Subcutaneous abdominal adipose tissue (tissue), 5 donors: ENCODE data around the gene CBL.

Experiments used
- H3K27ac ChIP-seq: one replicate; pipeline ENCODE4 v1.7.0; 2013; ENCODE audit warnings: low read depth, mild to moderate bottlenecking, inconsistent platforms, low read length, moderate library complexity
- H3K27me3 ChIP-seq, 5 donors: one replicate each; pipeline ENCODE4 v1.7.0; 2013; ENCODE audit warnings: low read length in 5 of 5, inconsistent platforms in 1 of 5; ENCODE audit not compliant: control insufficient read depth in 5 of 5, insufficient read depth in 4 of 5
- H3K36me3 ChIP-seq, 5 donors: one replicate each; pipeline ENCODE4 v1.7.0; 2013; ENCODE audit warnings: low read length in 5 of 5; ENCODE audit not compliant: control insufficient read depth in 5 of 5, insufficient read depth in 5 of 5
- H3K4me1 ChIP-seq, 5 donors: one replicate each; pipeline ENCODE4 v1.7.0; 2013; ENCODE audit warnings: low read length in 5 of 5, mild to moderate bottlenecking in 3 of 5, moderate library complexity in 1 of 5; ENCODE audit not compliant: control insufficient read depth in 5 of 5, insufficient read depth in 5 of 5
- H3K4me3 ChIP-seq, 5 donors: one replicate each; pipeline ENCODE4 v1.7.0; 2013; ENCODE audit warnings: low read length in 5 of 5, low read depth in 1 of 5
- H3K9ac ChIP-seq, 5 donors: one replicate each; pipeline ENCODE4 v1.7.0; 2013; ENCODE audit warnings: low read length in 5 of 5, mild to moderate bottlenecking in 4 of 5, moderate library complexity in 3 of 5
- H3K9me3 ChIP-seq, 5 donors: one replicate each; pipeline ENCODE4 v1.7.0; 2013; ENCODE audit warnings: low read length in 5 of 5; ENCODE audit not compliant: control insufficient read depth in 5 of 5
- donor health status: healthy.
- donor health status: healthy.
- donor health status: healthy.
- donor health status: healthy.
- donor health status: healthy.

Gene CBL

DNA sequence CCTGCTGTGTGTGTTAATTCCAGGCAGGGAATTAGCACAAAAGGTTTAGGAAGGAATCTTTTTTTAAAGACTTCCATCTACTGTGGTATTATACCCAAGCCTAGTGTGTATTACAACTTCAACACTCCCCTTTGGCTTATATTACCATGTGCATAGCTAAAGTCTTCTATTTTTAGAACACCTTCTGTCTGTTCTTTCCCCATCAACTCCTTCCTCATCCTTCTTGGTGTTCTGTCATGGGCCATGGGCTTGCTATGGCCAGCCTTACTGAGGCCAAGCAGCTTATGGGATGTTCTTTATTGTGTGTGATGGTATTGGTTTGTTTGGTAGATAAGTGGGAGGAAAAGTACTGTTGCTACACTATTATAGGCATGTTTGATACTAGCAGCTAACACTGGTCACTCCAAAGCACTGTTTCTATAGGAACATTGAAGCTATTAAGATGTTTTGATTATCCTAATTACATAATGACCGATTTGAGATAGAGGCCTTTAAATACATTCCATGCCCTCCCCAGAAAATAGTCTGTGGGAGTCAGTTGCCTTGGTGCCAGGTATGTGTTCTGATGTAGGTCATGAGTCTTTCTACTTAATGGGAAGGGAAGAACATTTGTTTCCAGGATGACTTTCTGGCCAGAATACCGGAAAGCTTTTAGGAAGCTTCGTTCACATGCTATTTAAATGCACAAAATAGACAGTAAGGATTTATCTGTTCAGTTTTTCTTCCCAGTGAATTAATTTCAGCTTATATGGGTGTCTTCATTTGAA is 94.2 kb downstream of the CBL start:
- no peaks in the 10 kb centered on the region for H3K27me3 ChIP-seq
- H3K36me3 ChIP-seq: peaks cover 21 to 81% (median 69%) of the 10 kb centered on the region in 5 donors
- peaks cover 5 to 59% (median 39%) of the 10 kb centered on the region in 5 donors for H3K4me1 ChIP-seq
- H3K27ac ChIP-seq: peak overlapping the region; percentile 56
- no peak overlapping the region for H3K4me3 ChIP-seq
- H3K9ac ChIP-seq: no peak overlapping the region
- H3K9me3 ChIP-seq: no peaks in the 10 kb centered on the region

DNA sequence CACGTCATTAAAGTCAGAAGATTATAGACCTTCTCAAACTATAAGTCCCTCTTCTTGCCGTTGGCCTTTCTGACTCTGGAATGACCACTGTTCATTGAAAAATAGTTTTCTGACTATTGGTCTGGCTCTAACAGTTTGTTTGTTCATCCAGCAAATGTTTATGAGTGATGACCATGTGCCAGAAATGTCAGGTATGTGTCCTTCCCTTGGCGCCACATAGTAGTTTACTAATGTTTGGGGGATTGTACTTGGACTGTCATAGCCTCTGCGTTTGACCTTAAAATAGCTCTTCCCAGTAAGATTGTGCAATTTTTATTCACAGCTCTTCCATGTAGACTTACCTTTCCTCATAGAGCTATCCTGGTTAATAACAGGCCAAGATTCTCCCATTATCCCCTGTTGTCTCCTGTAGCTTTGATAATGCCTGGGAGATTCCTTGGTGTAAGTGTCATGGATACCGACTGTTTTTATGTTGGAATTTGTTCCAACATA is 97.1 kb downstream of the CBL start:
- Histone ChIP-seq H3K36me3 (peaks cover 15 to 76% (median 60%) of the 10 kb centered on the region in 5 donors), H3K4me1 (peaks cover 13 to 59% (median 51%) of the 10 kb centered on the region in 5 donors), H3K9ac (no peak overlapping the region)

DNA sequence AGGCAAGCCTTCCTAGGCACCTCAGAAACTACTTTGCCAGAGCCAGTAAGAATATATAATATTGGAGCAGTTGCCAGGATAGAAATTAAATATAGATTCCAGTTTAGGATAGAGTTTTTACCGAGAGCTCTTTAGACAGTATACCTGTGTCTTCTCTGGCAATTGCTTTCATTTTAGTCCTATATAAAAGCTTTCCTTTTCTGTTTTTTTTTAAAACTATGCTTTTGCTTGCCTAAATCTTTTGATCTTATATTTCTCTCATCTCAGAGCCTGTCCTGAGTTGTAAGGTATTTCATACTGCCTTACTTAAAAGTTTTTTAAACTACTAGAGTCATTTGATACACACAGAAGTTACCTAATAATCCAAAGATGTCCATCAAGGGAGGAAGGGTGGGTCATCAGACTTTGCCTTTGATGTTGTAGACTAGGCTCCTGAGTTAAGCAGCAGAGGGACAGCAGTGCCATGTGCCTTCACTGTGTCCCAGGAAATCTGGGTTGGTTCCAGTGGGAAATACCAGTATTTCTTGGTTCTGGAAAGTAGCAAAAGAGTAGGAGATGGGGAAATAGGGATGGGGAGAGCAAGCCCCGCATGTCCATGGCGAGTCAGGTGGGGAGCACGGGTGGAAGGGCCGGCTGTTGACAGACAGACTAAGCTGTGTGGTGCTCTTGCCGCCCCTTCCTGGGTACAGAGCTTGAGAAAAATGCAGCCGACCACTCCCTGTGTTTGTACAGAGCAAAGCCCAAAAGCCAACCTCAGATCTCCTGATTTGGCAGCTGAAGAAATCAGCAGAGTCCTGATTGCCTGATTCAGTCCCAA is 99.6 kb downstream of the CBL start:
- peaks cover 9 to 59% (median 52%) of the 10 kb centered on the region in 5 donors for H3K4me1 ChIP-seq
- peak overlapping the region in 3 of 5 donors; percentile 14 to 34 (median 21) for H3K9ac ChIP-seq
- no peaks in the 10 kb centered on the region for H3K27me3 ChIP-seq
- no peaks in the 10 kb centered on the region for H3K9me3 ChIP-seq
- peak overlapping the region in 2 of 5 donors; percentile 3 to 40 for H3K4me3 ChIP-seq
- H3K27ac ChIP-seq: peak overlapping the region; percentile 85
- peaks cover 9 to 74% (median 62%) of the 10 kb centered on the region in 5 donors for H3K36me3 ChIP-seq

More for the DNA sequence above, 97.1 kb downstream of the CBL start:
- Histone ChIP-seq H3K27me3 (no peaks in the 10 kb centered on the region), H3K9me3 (no peaks in the 10 kb centered on the region), H3K4me3 (no peak overlapping the region), H3K27ac (no peak overlapping the region)

DNA sequence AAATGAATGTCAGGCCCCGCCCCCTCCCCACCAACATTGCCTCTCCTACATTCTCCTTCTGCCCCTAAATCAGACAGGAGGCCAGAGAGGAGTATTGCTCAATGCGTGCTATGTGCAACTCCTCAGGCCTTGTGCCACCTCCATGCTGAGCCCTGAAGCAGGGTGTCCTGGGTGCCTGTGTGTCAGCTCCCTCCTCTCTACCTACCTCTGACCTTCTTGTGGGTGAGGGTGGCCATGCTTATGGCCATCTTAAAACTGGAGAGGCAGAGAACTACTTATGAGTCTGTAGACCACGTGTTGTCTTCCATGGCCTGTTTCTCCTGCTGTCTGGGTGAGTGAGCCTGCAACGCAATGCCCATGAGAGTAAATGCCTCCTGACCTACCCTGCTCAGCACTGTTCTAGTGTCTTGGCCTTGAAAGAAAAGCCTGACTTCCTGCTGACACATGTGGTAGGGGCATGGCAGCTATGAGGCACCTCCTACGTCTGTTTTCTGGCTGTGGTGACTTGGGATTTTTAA is 100.3 kb downstream of the CBL start:
- Histone ChIP-seq H3K27ac (peak overlapping the region; percentile 85), H3K9me3 (no peaks in the 10 kb centered on the region), H3K9ac (peak overlapping the region in 3 of 5 donors; percentile 14 to 30 (median 21)), H3K27me3 (no peaks in the 10 kb centered on the region), H3K4me3 (peak overlapping the region in 2 of 5 donors; percentile 3 to 40), H3K36me3 (peaks cover 9 to 74% (median 65%) of the 10 kb centered on the region in 5 donors), H3K4me1 (peaks cover 11 to 64% (median 51%) of the 10 kb centered on the region in 5 donors)

DNA sequence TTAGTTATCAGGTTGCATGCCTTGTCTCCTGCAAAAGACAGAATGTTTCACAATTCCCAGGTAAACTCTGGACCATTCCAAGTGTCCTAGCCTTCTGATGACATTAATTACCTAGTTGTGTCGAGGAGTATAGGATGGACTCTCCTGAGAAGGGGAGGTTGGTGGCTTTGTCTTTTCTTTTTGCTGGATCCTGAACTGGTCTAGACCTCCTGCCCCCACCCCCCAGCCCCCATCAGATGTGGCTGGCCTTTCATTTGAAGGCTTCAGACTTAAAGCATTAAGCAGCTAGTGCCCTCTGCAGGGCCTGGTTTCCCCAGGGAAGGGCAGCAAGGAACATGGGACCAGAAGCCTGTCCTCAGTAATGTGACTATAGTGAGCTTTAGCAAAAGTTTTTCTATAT is 101.1 kb downstream of the CBL start:
- Histone ChIP-seq H3K27ac (peak overlapping the region; percentile 85), H3K36me3 (peaks cover 7 to 74% (median 66%) of the 10 kb centered on the region in 5 donors), H3K4me3 (no peak overlapping the region), H3K27me3 (no peaks in the 10 kb centered on the region), H3K9ac (peak overlapping the region in 2 of 5 donors; percentile 49 to 64), H3K4me1 (peaks cover 11 to 70% (median 55%) of the 10 kb centered on the region in 5 donors), H3K9me3 (no peaks in the 10 kb centered on the region)

DNA sequence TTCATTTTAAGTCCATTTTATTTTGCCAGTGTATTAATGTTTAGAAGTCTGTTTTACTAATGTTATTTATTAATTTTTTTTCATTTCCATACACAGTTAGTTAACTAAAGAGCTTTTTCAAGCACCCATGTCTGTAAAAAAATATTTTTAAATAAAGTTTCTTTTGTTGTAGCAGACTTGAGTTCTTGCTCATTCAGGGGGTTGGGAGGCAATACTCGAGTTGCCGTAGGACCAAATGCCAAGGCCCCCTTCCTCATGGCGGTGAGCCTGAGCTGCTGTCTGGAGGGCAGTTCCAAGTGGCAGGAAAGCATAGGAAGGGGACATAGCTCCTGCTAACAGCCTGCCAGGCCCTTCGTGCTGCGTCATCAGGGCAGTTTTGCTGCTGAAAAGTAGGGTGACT is 101.8 kb downstream of the CBL start:
- H3K4me1 ChIP-seq: peaks cover 11 to 78% (median 62%) of the 10 kb centered on the region in 5 donors
- no peak overlapping the region for H3K9ac ChIP-seq
- peak overlapping the region; percentile 85 for H3K27ac ChIP-seq
- H3K9me3 ChIP-seq: no peaks in the 10 kb centered on the region
- H3K4me3 ChIP-seq: no peak overlapping the region
- H3K36me3 ChIP-seq: peaks cover 7 to 75% (median 69%) of the 10 kb centered on the region in 5 donors
- H3K27me3 ChIP-seq: no peaks in the 10 kb centered on the region

DNA sequence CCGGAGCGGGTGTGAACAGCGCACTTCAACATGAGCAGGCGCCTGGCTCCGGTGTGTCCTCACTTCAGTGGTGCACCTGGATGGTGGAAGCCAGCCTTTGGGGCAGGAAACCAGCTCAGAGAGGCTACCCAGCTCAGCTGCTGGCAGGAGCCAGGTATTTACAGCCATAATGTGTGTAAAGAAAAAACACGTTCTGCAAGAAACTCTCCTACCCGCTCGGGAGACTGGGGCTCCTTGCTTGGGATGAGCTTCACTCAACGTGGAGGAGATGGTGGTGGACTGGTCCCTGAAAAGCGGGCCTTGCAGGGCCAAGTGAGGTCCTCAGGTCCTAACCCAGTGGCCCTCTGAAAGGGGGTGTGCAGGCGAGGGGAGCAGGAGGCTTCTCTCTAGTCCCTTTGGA is 103.3 kb downstream of the CBL start:
- Histone ChIP-seq H3K4me3 (no peak overlapping the region), H3K9me3 (no peaks in the 10 kb centered on the region), H3K4me1 (peaks cover 11 to 91% (median 67%) of the 10 kb centered on the region in 5 donors), H3K9ac (no peak overlapping the region), H3K36me3 (peaks cover 3 to 73% (median 66%) of the 10 kb centered on the region in 5 donors), H3K27me3 (no peaks in the 10 kb centered on the region), H3K27ac (no peak overlapping the region)

DNA sequence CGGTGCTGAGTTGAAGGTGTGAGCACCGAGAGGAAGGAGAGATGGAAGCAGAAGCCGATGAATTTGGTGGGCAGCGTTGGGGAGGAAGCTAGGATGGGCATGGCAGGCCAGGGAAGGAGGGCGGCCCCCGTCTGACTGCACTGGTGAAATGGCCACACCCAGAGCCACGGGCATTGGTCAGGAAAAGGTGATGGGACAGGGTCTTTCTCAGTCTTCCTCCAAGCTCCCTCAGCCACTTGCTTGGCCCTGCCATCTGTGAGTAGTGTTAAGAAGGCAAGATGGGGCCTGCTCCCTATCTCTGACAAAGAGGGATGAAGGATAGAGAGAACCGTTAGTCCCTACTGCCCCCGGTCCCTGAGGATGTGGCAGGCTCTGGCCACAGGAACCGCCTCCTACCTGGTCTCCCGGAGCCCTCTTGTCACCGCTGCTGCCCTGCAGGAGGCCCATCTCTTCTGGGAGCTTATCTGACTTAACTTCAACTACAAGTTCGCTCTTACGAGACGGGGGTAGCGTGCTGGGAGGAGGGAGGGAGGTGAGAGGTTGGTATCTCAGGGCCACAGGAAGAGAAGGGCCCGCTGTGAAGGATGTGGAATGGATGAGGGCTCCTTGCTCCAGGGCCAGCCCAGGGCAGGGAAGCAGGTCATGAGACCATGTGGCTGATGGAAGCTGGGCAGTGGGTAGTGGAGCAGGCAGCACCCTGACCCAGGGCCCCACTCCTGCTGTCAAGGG is 104.0 kb downstream of the CBL start:
- Histone ChIP-seq H3K4me3 (no peak overlapping the region), H3K36me3 (peaks cover 3 to 75% (median 66%) of the 10 kb centered on the region in 5 donors), H3K9me3 (no peaks in the 10 kb centered on the region), H3K27me3 (no peaks in the 10 kb centered on the region), H3K27ac (no peak overlapping the region), H3K9ac (peak overlapping the region in 1 of 5 donors; percentile 3), H3K4me1 (peaks cover 11 to 97% (median 72%) of the 10 kb centered on the region in 5 donors)

DNA sequence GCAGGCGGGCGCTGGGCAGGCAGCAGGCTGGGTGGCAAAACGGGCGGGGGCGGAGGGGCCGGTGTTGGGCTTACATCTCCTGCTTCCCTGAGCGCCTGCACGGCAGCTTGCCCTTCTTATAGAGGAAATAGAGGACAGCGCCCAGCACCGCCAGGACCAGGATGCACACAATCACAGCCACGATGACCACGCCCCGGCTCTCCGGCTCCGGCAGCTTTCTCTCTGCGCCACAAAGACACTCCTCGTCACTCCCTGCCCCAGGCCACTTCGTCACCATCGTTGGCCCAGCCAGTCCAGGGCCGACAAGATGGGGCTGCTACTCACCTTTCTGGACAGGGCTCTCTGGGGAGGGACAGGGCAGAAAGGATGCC is 104.5 kb downstream of the CBL start:
- no peak overlapping the region for H3K27ac ChIP-seq

More for the DNA sequence above, 104.5 kb downstream of the CBL start:
- Histone ChIP-seq H3K9ac (peak overlapping the region in 1 of 5 donors; percentile 12), H3K9me3 (no peaks in the 10 kb centered on the region), H3K36me3 (peaks cover 3 to 73% (median 63%) of the 10 kb centered on the region in 5 donors), H3K27me3 (peaks cover 0 to 4% (median 2%) of the 10 kb centered on the region in 5 donors), H3K4me3 (no peak overlapping the region), H3K4me1 (peaks cover 14 to 97% (median 72%) of the 10 kb centered on the region in 5 donors)
